Gastrocnemius medialis (tissue), 4 donors: ENCODE data around the gene MAP2K7. TPM values are rescaled to one million over a fixed set of nuclear protein-coding genes. Genes with fewer than 3 reads are reported as not detected.
A peak's percentile ranks its signal among the peaks of the same experiment; 100 is the strongest.

Experiments used
- ATAC-seq, 2 donors: fragments of 150-250 bp; one replicate each; pipeline ENCODE4 v1.9.1; 2016
- DNase-seq, 2 donors: peaks; one replicate each; pipeline ENCODE4 v3.0.0-alpha.2; 2019
- H3K27ac ChIP-seq, 4 donors: fragments of 200-600 bp; sonication (generic); 1 replicate in 1 of 4; 2 replicates in 3 of 4; pipeline ENCODE4 v1.5.1; 2016 to 2018; ENCODE audit warnings: mild to moderate bottlenecking in 2 of 4, moderate library complexity in 1 of 4
- H3K27me3 ChIP-seq, 3 donors: fragments of 200-600 bp; sonication (generic) in 2 of 3; 1 replicate in 1 of 3; 2 replicates in 2 of 3; pipeline versions ENCODE4 v1.5.1 to v1.6.0; 2016 to 2019; ENCODE audit warnings: mild to moderate bottlenecking in 1 of 3, moderate library complexity in 1 of 3
- H3K36me3 ChIP-seq, 2 donors: fragments of 200-600 bp; sonication (generic) in 1 of 2; one replicate each; pipeline ENCODE4 v1.5.1; 2017 to 2018
- H3K4me1 ChIP-seq, 2 donors: fragments of 200-600 bp; sonication (generic) in 1 of 2; one replicate each; pipeline ENCODE4 v1.5.1; 2016 to 2017; ENCODE audit warnings: mild to moderate bottlenecking in 2 of 2
- H3K4me3 ChIP-seq, 4 donors: fragments of 200-600 bp; sonication (generic) in 3 of 4; 1 replicate in 1 of 4; 2 replicates in 3 of 4; pipeline ENCODE4 v1.5.1; 2016 to 2019; ENCODE audit warnings: mild to moderate bottlenecking in 2 of 4
- H3K9me3 ChIP-seq, 3 donors: fragments of 200-600 bp; sonication (generic) in 2 of 3; 1 replicate in 1 of 3; 2 replicates in 2 of 3; pipeline ENCODE4 v1.5.1; 2016 to 2019
- CTCF ChIP-seq, 5 experiments: fragments of 450-650 bp in 3 of 5; fragments of 200-600 bp in 2 of 5; sonication (generic) in 2 of 5; IDR thresholded peaks in 4 of 5; conservative IDR thresholded peaks in 1 of 5; 1 replicate in 4 of 5; 2 replicates in 1 of 5; pipeline ENCODE4 v1.5.1; 2016 to 2019; ENCODE audit warnings: antibody characterized with exemption in 5 of 5, mild to moderate bottlenecking in 3 of 5, moderate library complexity in 3 of 5
- POLR2A ChIP-seq, 2 donors: fragments of 450-650 bp; IDR thresholded peaks; one replicate each; pipeline ENCODE4 v1.6.1; 2017; ENCODE audit warnings: antibody characterized with exemption in 2 of 2, mild to moderate bottlenecking in 2 of 2, moderate library complexity in 2 of 2
- in situ Hi-C, 4 donors: fragments of 200-750 bp; cut with MboI; loops; one replicate each; pipeline versions ENCODE4 v1.15.0 to v1.8.0; 2017; ENCODE audit warnings: low sequenced_read_pairs in 4 of 4
- intact Hi-C: fragments of 100-400 bp; cut with DNase I; formaldehyde crosslinking; loops from one replicate; pipeline ENCODE4 v1.15.1; 2023; ENCODE audit warnings: low total_unique reads
- total RNA-seq, 4 donors: library from RNA; depleted of rRNA; stranded (reverse); fragments of >200 nt; gene quantifications; one replicate each; pipeline versions ENCODE4 v1.1.0 to v1.2.3, GENCODE V29; 2016

The MAP2K7 gene
- total RNA-seq, 4 donors from 2014 or later = 17.7 to 41.7 (median 32.9) TPM

- no peaks in the 10 kb centered on the region for H3K9me3 ChIP-seq
- H3K4me1 ChIP-seq = peaks cover 5 to 7% of the 10 kb centered on the region in 2 donors
- in situ Hi-C loops = no loop called here
- no peak for TF ChIP-seq CTCF (IDR thresholded peaks at IDR 0.05 in 4 of 5, conservative IDR thresholded peaks at IDR 0.05 in 1 of 5)
- no peak for TF ChIP-seq POLR2A (IDR thresholded peaks at IDR 0.05)
- H3K36me3 ChIP-seq = no peaks in the 10 kb centered on the region
- no peak overlapping the region for H3K27ac ChIP-seq
- intact Hi-C loops = no loop called here
- H3K4me3 ChIP-seq = no peak overlapping the region
- H3K27me3 ChIP-seq = peaks cover 40 to 42% (median 41%) of the 10 kb centered on the region in 3 donors
- ATAC-seq (no peak), DNase-seq (no peak)
Observed at GRCh38 chr19:7873304-7874075, 30.2 kb upstream of the MAP2K7 start.

GRCh38 chr19:7874076-7874896 lies 29.4 kb upstream of the MAP2K7 start, which contains the start of gene PRR36:
PRR36 (minus strand) TSS chr19:7874390; CDS start chr19:7873689, 701 bp downstream.
- peaks cover 0 to 6% of the 10 kb centered on the region in 2 donors for H3K4me1 ChIP-seq
- H3K9me3 ChIP-seq = no peaks in the 10 kb centered on the region
- intact Hi-C loops (no loop called here), in situ Hi-C loops (no loop called here)
- no peak within 1 kb of the TSS for H3K27ac ChIP-seq
- peak within 1 kb of the TSS in 1 of 4 donors; percentile 19 for H3K4me3 ChIP-seq
- ATAC-seq (no peak), DNase-seq (no peak)
- peaks cover 35 to 38% (median 37%) of the 10 kb centered on the region in 3 donors for H3K27me3 ChIP-seq
- H3K36me3 ChIP-seq = no peaks in the 10 kb centered on the region
- no peak for TF ChIP-seq POLR2A (IDR thresholded peaks at IDR 0.05)

GRCh38 chr19:7874897-7875273 lies 28.8 kb upstream of the MAP2K7 start:
- ATAC-seq (no peak), DNase-seq (no peak)
- no peaks in the 10 kb centered on the region for H3K9me3 ChIP-seq
- intact Hi-C loops = no loop called here
- H3K27me3 ChIP-seq = peaks cover 35 to 38% (median 37%) of the 10 kb centered on the region in 3 donors
- peaks cover 0 to under 1% of the 10 kb centered on the region in 2 donors for H3K4me1 ChIP-seq
- no peak overlapping the region for H3K27ac ChIP-seq
- H3K4me3 ChIP-seq = peak overlapping the region in 1 of 4 donors; percentile 19
- no peaks in the 10 kb centered on the region for H3K36me3 ChIP-seq
- no peak for TF ChIP-seq CTCF (IDR thresholded peaks at IDR 0.05 in 4 of 5, conservative IDR thresholded peaks at IDR 0.05 in 1 of 5)
- no peak for TF ChIP-seq POLR2A (IDR thresholded peaks at IDR 0.05)
- in situ Hi-C loops = no loop called here

- H3K9me3 ChIP-seq = no peaks in the 10 kb centered on the region
- H3K27ac ChIP-seq = no peak overlapping the region
- no peak overlapping the region for H3K4me3 ChIP-seq
- H3K4me1 ChIP-seq = no peaks in the 10 kb centered on the region
- in situ Hi-C loops (no loop called here), intact Hi-C loops (no loop called here)
- ATAC-seq (no peak), DNase-seq (no peak)
- H3K27me3 ChIP-seq = peaks cover 30 to 38% (median 34%) of the 10 kb centered on the region in 3 donors
- H3K36me3 ChIP-seq = no peaks in the 10 kb centered on the region
- TF ChIP-seq CTCF (IDR thresholded peaks at IDR 0.05 in 4 of 5, conservative IDR thresholded peaks at IDR 0.05 in 1 of 5) = no peak
- no peak for TF ChIP-seq POLR2A (IDR thresholded peaks at IDR 0.05)
Observed at GRCh38 chr19:7877249-7877836, 26.3 kb upstream of the MAP2K7 start.
